ENCODE results near the gene MTHFD1L.

The MTHFD1L gene

DNA sequence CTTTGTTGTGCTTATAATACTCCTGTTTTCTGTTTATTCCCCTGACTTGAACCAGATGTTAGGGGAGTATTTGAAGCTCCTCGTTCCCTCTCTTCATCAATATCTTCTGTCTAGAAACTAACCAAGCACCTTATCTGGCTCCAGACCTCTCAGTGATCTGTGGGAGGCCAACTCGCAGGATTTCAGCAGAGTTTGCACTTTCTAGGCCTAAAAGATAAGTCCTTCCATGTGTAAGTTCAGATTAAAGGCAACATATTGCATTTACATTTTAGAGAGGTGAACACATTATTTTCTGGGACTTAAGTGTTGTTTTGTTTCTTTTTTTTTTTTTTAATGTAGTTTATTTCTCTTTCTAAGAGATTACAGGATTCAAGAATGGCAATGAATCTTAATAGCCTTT lies 234.8 kb downstream of the MTHFD1L start:
- no peak overlapping the region for H3K4me2 ChIP-seq (ENCODE audit: low read depth, low read length, poor library complexity, severe bottlenecking)
- no peaks in the 10 kb centered on the region for H3K9me3 ChIP-seq (ENCODE audit: insufficient read depth, low read length)
- no peak for TF ChIP-seq EZH2phosphoT487 (conservative IDR thresholded peaks at IDR 0.05; ENCODE audit: low read length)
- no peaks in the 10 kb centered on the region for H4K20me1 ChIP-seq (ENCODE audit: low read depth, low read length)
- no peaks in the 10 kb centered on the region for H3K27me3 ChIP-seq (ENCODE audit: low read length)
- no peak overlapping the region for H3K4me3 ChIP-seq (ENCODE audit: insufficient read depth, low read length, poor library complexity, severe bottlenecking)
- H3K9ac ChIP-seq (ENCODE audit: low read length): no peak overlapping the region
- no peaks in the 10 kb centered on the region for H3K9me2 ChIP-seq (replicated peaks; ENCODE audit: insufficient read depth, low read length)
- no peak overlapping the region for H2AFZ ChIP-seq (ENCODE audit: low read depth, low read length, severe bottlenecking)
- H3F3A ChIP-seq (ENCODE audit: insufficient read depth): no peaks in the 10 kb centered on the region
- no peaks in the 10 kb centered on the region for H3K79me2 ChIP-seq (ENCODE audit: insufficient read depth, low read length)
- H3K27ac ChIP-seq (ENCODE audit: low read depth, low read length): no peak overlapping the region
- peaks cover 14% of the 10 kb centered on the region for H3K36me3 ChIP-seq (ENCODE audit: low read length)

DNA sequence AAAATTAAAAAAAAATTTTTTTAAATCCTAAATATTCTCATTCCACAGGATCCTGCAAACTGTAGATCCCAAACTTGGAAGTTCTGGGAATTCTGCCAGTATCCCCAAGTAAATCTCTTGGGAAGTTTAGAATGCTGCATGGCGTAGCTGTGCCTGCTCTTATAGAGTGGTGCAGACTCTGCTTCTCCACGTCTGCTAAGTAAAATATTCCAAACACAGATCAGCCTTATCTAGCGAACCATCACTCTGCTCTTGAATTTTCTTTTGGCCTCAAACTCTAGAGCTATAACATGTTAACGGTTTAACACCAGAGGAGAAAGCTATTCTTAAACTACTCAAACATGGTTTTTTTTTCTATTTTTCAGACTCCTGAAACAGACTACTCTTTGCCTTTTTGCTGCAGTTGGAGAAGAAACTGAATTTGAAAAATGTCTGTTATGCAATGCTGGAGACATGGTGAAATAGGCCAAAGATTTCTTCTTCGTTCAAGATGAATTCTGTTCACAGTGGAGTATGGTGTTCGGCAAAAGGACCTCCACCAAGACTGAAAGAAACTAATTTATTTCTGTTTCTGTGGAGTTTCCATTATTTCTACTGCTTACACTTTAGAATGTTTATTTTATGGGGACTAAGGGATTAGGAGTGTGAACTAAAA lies 235.8 kb downstream of the MTHFD1L start:
- no peak overlapping the region for H3K9ac ChIP-seq (ENCODE audit: low read length)
- no peak overlapping the region for H3K4me3 ChIP-seq (ENCODE audit: insufficient read depth, low read length, poor library complexity, severe bottlenecking)
- no peak overlapping the region for H3K27ac ChIP-seq (ENCODE audit: low read depth, low read length)

DNA sequence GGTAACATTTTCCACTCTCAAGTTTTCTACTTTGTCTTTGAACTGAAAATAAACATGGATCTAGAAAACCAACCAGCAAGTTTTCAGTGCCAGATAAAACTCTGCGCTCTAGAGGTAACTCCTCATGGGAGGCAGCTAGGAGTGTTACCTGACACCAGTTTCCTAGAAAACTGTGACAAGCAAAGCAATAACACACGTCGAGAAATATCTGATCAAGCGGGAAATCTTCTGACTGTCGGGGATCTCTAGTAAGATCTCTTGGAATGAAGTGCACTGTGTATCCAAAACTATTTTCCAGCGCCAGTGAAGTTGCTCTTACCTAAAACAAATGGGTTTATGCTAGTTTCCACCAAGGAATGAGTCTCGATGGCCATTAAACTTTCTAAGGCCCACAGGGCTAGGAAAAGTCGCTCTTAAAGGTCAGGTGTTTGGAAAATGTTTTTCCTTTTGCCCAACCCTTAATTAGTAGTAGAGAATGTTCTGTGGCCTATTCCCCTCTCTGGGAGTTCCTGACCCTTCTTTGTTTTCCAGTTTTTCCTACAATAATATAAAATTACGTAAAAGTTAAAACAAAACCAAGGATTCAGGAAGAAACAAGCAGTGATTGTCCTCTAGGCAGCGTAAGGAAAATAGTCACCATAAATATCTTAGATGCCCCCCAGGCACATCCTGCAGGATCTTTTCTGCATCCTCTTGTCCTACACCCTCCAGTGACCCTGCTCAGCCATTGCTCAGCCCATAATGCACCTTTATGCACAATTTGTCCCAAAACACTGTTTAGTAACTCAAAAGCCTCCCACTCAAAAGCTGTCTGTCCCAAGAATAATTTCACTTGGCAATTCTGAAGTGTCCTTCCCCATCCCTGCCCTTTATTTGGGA lies 236.6 kb downstream of the MTHFD1L start:
- H3K27me3 ChIP-seq (ENCODE audit: low read length): no peaks in the 10 kb centered on the region
- no peak overlapping the region for H3K4me2 ChIP-seq (ENCODE audit: low read depth, low read length, poor library complexity, severe bottlenecking)
- H3K9me3 ChIP-seq (ENCODE audit: insufficient read depth, low read length): no peaks in the 10 kb centered on the region
- H2AFZ ChIP-seq (ENCODE audit: low read depth, low read length, severe bottlenecking): no peak overlapping the region
- TF ChIP-seq, protein P1, sequence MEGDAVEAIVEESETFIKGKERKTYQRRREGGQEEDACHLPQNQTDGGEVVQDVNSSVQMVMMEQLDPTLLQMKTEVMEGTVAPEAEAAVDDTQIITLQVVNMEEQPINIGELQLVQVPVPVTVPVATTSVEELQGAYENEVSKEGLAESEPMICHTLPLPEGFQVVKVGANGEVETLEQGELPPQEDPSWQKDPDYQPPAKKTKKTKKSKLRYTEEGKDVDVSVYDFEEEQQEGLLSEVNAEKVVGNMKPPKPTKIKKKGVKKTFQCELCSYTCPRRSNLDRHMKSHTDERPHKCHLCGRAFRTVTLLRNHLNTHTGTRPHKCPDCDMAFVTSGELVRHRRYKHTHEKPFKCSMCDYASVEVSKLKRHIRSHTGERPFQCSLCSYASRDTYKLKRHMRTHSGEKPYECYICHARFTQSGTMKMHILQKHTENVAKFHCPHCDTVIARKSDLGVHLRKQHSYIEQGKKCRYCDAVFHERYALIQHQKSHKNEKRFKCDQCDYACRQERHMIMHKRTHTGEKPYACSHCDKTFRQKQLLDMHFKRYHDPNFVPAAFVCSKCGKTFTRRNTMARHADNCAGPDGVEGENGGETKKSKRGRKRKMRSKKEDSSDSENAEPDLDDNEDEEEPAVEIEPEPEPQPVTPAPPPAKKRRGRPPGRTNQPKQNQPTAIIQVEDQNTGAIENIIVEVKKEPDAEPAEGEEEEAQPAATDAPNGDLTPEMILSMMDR (IDR thresholded peaks at IDR 0.05; ENCODE audit: insufficient read depth, low read length, poor library complexity, severe bottlenecking): no peak
- TF ChIP-seq EZH2phosphoT487 (conservative IDR thresholded peaks at IDR 0.05; ENCODE audit: low read length): no peak
- H4K20me1 ChIP-seq (ENCODE audit: low read depth, low read length): no peaks in the 10 kb centered on the region
- H3K27ac ChIP-seq (ENCODE audit: low read depth, low read length): no peak overlapping the region
- no peak overlapping the region for H3K4me3 ChIP-seq (ENCODE audit: insufficient read depth, low read length, poor library complexity, severe bottlenecking)
- H3K79me2 ChIP-seq (ENCODE audit: insufficient read depth, low read length): no peaks in the 10 kb centered on the region
- H3K9me2 ChIP-seq (replicated peaks; ENCODE audit: insufficient read depth, low read length): no peaks in the 10 kb centered on the region
- no peaks in the 10 kb centered on the region for H3F3A ChIP-seq (ENCODE audit: insufficient read depth)
- H3K9ac ChIP-seq (ENCODE audit: low read length): no peak overlapping the region
- peaks cover 11% of the 10 kb centered on the region for H3K36me3 ChIP-seq (ENCODE audit: low read length)

More for the DNA sequence above, 235.8 kb downstream of the MTHFD1L start:
- H3K27me3 ChIP-seq (ENCODE audit: low read length): no peaks in the 10 kb centered on the region
- peaks cover 14% of the 10 kb centered on the region for H3K36me3 ChIP-seq (ENCODE audit: low read length)
- TF ChIP-seq, protein P1 (IDR thresholded peaks at IDR 0.05; ENCODE audit: insufficient read depth, low read length, poor library complexity, severe bottlenecking): no peak
- no peak for TF ChIP-seq EZH2phosphoT487 (conservative IDR thresholded peaks at IDR 0.05; ENCODE audit: low read length)
- no peaks in the 10 kb centered on the region for H3F3A ChIP-seq (ENCODE audit: insufficient read depth)
- H3K4me2 ChIP-seq (ENCODE audit: low read depth, low read length, poor library complexity, severe bottlenecking): no peak overlapping the region
- no peaks in the 10 kb centered on the region for H4K20me1 ChIP-seq (ENCODE audit: low read depth, low read length)
- no peaks in the 10 kb centered on the region for H3K9me3 ChIP-seq (ENCODE audit: insufficient read depth, low read length)
- no peaks in the 10 kb centered on the region for H3K9me2 ChIP-seq (replicated peaks; ENCODE audit: insufficient read depth, low read length)
- H2AFZ ChIP-seq (ENCODE audit: low read depth, low read length, severe bottlenecking): no peak overlapping the region
- no peaks in the 10 kb centered on the region for H3K79me2 ChIP-seq (ENCODE audit: insufficient read depth, low read length)

DNA sequence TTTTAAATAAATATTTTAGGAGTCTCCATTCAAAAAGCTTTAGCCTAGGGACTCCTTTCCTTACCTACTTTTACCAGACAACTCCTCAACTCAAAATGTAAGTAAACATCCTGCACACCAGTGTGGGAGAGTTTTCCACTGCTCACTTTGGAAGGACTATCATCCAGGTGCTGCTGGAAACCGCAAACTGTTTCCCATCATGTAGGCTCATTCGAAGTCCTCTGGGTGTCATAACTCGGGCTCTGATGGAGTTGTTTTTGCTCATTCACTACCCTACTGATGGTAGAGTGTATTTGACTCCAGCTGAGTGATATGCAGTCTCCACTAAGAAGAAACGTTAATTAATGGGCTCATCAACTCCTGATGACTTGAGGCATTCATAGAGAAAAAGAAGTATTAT lies 237.8 kb downstream of the MTHFD1L start:
- Histone ChIP-seq H4K20me1 (ENCODE audit: low read depth, low read length) (no peaks in the 10 kb centered on the region), H3K9me2 (replicated peaks; ENCODE audit: insufficient read depth, low read length) (no peaks in the 10 kb centered on the region), H2AFZ (ENCODE audit: low read depth, low read length, severe bottlenecking) (no peak overlapping the region), H3F3A (ENCODE audit: insufficient read depth) (no peaks in the 10 kb centered on the region), H3K9ac (ENCODE audit: low read length) (no peak overlapping the region), H3K27ac (ENCODE audit: low read depth, low read length) (no peak overlapping the region), H3K9me3 (ENCODE audit: insufficient read depth, low read length) (no peaks in the 10 kb centered on the region), H3K4me2 (ENCODE audit: low read depth, low read length, poor library complexity, severe bottlenecking) (no peak overlapping the region), H3K36me3 (ENCODE audit: low read length) (peaks cover 6% of the 10 kb centered on the region; the same call in 1 of the 2 replicates), H3K4me3 (ENCODE audit: insufficient read depth, low read length, poor library complexity, severe bottlenecking) (no peak overlapping the region), H3K79me2 (ENCODE audit: insufficient read depth, low read length) (no peaks in the 10 kb centered on the region), H3K27me3 (ENCODE audit: low read length) (no peaks in the 10 kb centered on the region)
- TF ChIP-seq, protein P1 (IDR thresholded peaks at IDR 0.05; ENCODE audit: insufficient read depth, low read length, poor library complexity, severe bottlenecking): no peak
- TF ChIP-seq EZH2phosphoT487 (conservative IDR thresholded peaks at IDR 0.05; ENCODE audit: low read length): no peak

Measured in SU-DHL-6 (cell line).